Smooth muscle cell of the brain vasculature (primary cell): ENCODE data around the gene TPT1.
"Not testable (repeated sequence)": the region's sequence is repeated elsewhere in the genome, so short reads cannot be mapped to it uniquely, and the experiment has no call there.

ENCODE experiments used
- DNase-seq: peaks from one replicate; pipeline ENCODE4 v3.0.0-alpha.2; 2012; ENCODE audit warnings: low read depth, low spot score

The TPT1 gene

DNA sequence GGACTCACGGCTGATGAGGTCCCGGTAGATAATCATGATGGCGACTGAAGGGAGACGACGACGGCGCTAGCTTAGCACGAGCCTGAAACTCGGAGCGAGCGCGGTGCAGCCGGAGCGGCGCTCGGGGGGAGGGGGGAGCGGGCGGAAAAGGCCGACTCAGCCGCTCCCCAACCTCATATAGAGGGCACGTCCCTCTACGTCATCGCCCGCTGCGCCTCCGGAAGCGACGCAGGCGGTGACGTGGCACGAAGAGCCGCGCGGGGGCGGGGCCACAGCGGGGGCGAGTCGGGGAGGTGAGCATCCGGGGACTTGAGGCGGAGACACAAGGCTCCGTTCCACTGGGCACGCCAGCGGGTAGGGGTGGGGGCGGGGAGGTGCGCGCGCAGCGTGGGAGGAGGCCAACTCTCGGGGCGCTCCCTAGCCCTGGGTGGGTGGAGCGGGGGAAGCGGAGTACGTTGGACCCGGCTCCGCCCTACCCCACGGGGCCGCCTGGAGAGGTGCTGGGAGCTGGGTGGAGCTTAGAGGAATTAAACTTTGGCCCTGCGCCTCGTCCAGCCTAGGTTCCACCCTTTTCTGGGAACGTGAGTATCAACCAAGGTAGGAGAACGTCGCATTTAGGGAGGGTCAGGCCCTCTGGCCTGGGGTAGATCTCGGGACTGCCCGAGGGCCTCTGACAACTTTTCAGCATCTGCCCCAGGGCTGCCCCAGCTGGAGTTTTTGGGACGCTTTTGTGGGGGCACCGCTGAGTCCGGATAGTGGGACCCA, at the start of gene TPT1:
TPT1 (minus strand) TSS at position 150 of the 765 bp plus-strand sequence; CDS start at position 36, 114 bp downstream.
- DNase-seq: peak; percentile 97

GRCh38 chr13:45390348-45390747, 49.4 kb upstream of the TPT1 start:
- DNase-seq: not testable (repeated sequence)

- DNase-seq: no peak
These were observed 47.7 kb upstream of the TPT1 start for GRCh38 chr13:45388664-45389063.

GRCh38 chr13:45386892-45387575, 46.1 kb upstream of the TPT1 start:
- DNase-seq: not testable (repeated sequence)

GRCh38 chr13:45385907-45386553, 45.0 kb upstream of the TPT1 start:
- DNase-seq: no peak

DNA sequence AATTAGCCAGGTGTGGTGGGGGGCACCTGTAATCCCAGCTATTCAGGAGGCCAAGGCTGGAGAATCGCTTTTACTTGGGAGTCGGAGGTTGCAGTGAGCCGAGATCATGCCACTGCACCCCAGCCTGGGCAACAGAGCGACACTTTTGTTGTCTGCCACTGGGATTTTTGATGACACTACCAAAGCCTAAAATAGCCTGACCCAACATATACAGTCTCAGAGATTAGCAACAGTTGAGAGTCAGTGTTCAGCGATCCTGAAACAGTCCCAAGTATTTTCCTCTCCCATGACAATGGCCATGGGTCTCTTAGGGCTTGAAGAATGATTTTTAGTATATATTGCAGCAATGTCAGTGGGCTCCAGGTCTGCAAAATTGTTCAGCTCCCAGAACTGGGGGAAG, 44.3 kb upstream of the TPT1 start:
- DNase-seq: no peak

- no peak for DNase-seq
These were observed 43.6 kb upstream of the TPT1 start for GRCh38 chr13:45384474-45385174.

DNA sequence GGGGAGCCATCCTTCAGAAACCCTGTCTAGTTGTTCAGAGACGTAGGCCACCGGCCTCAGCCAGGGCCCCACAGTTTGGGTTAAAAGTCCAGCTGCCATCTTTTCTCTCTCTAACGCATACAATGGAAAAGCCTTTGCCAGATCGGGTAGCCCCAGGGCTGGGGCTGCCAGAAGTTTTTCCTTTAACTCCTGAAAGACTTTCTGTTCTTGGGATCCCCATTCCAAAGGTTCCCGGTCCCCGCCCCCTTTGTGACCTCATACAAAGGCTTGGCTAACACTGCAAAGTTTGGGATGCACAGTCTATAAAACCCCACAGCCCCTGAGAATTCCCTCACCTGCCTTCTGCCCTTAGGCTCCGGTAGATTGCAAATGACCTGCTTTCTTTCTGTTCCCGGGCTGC, 41.8 kb upstream of the TPT1 start:
- DNase-seq: not testable (repeated sequence)

GRCh38 chr13:45381196-45381595, 40.2 kb upstream of the TPT1 start:
- no peak for DNase-seq

GRCh38 chr13:45380708-45381107, 39.7 kb upstream of the TPT1 start:
- DNase-seq: not testable (repeated sequence)

DNA sequence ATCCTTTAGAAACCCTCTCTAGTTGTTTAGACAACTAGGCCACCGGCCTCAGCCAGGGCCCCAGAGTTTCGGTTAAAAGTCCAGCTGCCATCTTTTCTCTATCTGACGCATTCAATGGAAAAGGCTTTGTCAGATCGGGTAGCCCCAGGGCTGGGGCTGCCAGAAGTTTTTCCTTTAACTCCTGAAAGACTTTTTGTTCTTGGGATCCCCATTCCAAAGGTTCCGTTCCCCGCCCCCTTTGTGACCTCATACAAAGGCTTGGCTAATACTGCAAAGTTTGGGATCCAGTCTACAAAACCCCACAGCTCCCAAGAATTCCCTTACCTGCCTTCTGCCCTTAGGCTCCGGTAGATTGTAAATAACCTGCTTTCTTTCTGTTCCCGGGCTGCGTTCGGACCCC, 38.5 kb upstream of the TPT1 start:
- DNase-seq: not testable (repeated sequence)

GRCh38 chr13:45378786-45379185, 37.8 kb upstream of the TPT1 start:
- not testable (repeated sequence) for DNase-seq

- not testable (repeated sequence) for DNase-seq
These were observed 36.3 kb upstream of the TPT1 start for GRCh38 chr13:45377314-45377713.

- DNase-seq: not testable (repeated sequence)
These were observed 35.7 kb upstream of the TPT1 start for GRCh38 chr13:45376651-45377050.

GRCh38 chr13:45374917-45375316, 33.9 kb upstream of the TPT1 start:
- DNase-seq: no peak

- DNase-seq: no peak
These were observed 32.2 kb upstream of the TPT1 start for GRCh38 chr13:45373162-45373547.

GRCh38 chr13:45372189-45373161, 31.5 kb upstream of the TPT1 start:
- no peak for DNase-seq

- peak; percentile 65 for DNase-seq
These were observed 30.0 kb upstream of the TPT1 start for GRCh38 chr13:45370922-45371406.

DNA sequence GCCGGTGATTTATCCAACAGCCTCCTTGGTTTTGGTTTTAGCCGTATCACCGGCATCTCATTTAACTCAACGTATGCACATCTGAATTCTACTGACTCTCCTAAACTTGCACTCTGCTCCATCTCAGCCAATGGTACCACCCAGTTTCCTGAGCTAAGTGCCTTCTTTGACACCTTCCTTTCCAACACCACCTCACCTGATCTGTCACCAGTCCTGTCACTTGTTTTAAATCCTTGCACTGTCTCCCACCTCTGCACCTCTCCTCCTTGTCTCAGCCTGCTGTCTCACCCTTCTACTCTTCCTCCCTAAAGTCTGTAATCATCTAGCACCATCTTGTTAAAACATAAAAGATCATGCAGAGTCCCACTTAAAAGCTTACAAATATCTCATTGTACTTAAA, 28.1 kb upstream of the TPT1 start:
- DNase-seq: no peak

DNA sequence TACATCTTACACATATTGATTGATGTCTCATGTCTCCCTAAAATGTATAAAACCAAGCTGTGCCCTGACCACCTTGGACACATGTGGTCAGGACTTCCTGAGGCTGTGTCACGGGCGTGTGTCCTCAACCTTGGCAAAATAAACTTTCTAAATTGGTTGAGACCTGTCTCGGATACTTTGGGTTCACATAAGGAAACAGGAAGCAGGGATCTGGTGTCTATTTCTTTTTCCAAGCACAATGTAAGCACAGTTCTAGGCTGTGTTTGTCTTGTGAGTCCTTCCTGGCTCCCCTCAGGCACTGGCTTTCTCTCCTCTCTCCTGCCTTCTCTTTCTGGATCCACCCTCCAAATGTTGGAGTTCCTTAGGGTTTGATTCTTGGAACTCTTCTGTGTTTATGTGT, 27.6 kb upstream of the TPT1 start:
- DNase-seq: no peak

GRCh38 chr13:45368005-45368404, 27.0 kb upstream of the TPT1 start:
- DNase-seq: no peak
